Gastroesophageal sphincter (tissue), 3 donors: ENCODE data around the gene RNF181.

ENCODE experiments used
- CTCF ChIP-seq, 4 experiments: fragments of 200-600 bp in 2 of 4; fragments of 450-650 bp in 2 of 4; sonication (generic) in 1 of 4; IDR thresholded peaks; one replicate each; pipeline ENCODE4 v1.5.1; 2017 to 2019; ENCODE audit warnings: antibody characterized with exemption in 4 of 4, mild to moderate bottlenecking in 2 of 4, moderate library complexity in 2 of 4
- POLR2A ChIP-seq, 2 donors: fragments of 450-650 bp; IDR thresholded peaks; one replicate each; pipeline ENCODE4 v1.6.1; 2017; ENCODE audit warnings: antibody characterized with exemption in 2 of 2, mild to moderate bottlenecking in 2 of 2, moderate library complexity in 1 of 2

- TF ChIP-seq POLR2A (IDR thresholded peaks at IDR 0.05) (no peak), CTCF (IDR thresholded peaks at IDR 0.05) (no peak)
Observed at GRCh38 chr2:85623991-85624390, 28.4 kb downstream of the RNF181 start.
